SH-SY5Y (cell line): ENCODE results near the gene RNF39.

Experiments
- GATA2 ChIP-seq: IDR thresholded peaks from 2 replicates; pipeline ENCODE4 v1.6.1; 2011; ENCODE audit warnings: mild to moderate bottlenecking, low read depth, low read length
- GATA3 ChIP-seq: IDR thresholded peaks from 2 replicates; pipeline ENCODE4 v1.6.1; 2011; ENCODE audit warnings: low read depth, mild to moderate bottlenecking, low read length, moderate library complexity

RNF39 gene

GRCh38 chr6:30055513-30055912 lies 20.1 kb downstream of the RNF39 start:
- TF ChIP-seq GATA2, result no peak
- no peak for TF ChIP-seq GATA3

DNA sequence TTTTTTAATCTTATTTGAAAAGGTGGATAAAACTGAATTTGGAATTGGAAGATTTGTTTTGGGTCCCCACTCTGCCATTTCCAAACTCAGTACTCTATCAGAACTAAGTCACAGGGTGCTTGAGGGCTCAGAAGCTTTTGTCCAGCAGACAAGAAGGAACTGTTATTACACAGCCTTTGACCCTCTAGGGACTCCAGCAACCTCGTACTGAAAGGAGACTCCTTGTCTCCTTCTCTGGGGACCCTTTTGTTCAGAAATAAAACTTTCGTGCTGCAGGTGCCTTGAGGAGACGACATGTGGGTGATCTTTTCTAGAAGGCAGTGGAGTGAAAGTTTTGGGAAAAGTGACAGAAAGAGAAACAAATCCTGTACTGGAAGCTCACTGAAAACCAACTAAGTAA lies 21.9 kb downstream of the RNF39 start:
- TF ChIP-seq GATA2 (no peak), GATA3 (no peak)

GRCh38 chr6:30047220-30047619 lies 28.3 kb downstream of the RNF39 start:
- TF ChIP-seq GATA2, result no peak
- TF ChIP-seq GATA3, result no peak

DNA sequence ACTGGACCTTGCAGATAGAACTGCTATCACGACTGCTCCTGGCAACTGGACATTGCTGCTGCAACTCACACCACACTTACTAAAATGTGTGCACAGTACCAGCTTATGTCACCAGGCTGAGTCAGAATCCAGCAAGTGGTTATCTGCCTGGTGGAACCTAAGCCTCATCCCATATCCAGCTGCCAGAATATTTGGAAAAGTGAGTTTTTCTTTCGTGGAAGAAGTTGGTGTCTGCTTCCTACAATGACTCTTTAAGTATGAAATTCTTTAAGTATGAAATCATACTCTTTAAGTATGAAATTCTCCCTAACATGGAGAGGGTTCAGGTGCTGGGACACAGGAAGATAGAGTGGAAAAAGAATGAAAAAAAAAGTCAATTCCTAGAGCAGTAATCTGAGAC lies 30.9 kb downstream of the RNF39 start:
- TF ChIP-seq GATA2 (no peak), GATA3 (no peak)

DNA sequence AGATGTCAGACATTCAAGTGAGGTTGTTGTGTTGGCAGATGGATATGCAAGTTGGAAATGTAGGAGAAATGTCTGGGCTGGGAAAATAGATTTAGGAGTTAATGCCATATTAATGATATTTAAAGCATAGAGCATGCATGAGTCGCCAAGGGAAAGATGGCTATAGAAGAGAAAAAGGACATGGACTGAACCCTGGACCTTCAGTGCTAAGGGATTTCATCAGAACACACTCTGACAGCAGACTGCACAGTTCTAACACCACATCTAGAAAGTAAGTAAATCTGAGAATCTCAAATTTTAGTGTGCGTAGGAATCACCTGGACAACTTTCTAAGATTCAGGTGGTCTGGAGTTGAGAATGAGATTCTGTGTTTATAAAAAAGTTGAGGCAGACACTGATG lies 31.8 kb downstream of the RNF39 start:
- TF ChIP-seq GATA2 (no peak), GATA3 (no peak)

GRCh38 chr6:30042914-30043313 lies 32.7 kb downstream of the RNF39 start:
- TF ChIP-seq GATA3 (no peak), GATA2 (no peak)

DNA sequence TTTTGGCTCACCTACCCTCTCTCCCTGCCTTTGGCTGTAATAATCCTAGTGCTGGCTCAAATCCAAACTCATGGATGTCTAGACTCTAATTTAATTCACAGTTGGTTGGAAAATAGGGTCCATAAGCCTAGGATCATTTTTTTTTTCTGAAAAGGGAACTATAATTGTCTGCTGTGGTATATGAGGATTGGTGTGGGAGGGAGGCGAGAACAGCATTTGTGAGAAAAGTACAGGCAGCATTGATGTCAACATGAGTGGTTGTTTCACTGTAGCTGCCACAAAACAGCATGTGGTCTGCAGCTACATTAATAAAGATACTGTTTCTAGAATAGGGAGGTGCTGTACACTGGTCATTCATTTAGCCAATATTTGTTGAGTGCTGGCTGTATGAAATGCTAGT lies 33.1 kb downstream of the RNF39 start:
- TF ChIP-seq GATA3 (no peak), GATA2 (no peak)

DNA sequence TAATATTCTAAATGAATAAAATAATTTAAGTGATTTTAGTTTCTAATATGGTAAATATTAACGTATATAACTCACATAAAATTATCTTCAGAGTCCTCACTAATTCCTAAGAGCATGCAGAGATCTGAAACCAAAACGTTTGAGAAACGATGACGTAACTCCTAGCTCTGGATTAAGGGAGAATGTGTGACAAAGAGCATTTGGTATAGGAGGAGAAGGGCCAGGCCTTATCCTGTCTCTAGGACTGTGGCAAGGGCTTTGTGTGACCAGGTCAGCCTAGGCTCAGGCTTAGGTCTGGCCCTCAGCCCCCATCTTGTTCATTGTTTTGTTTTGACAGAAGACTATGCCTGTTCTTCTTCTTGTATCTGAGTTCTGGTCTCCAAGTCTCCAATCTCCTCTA lies 33.7 kb downstream of the RNF39 start:
- TF ChIP-seq GATA3 (no peak), GATA2 (no peak)

- TF ChIP-seq GATA2 (no peak), GATA3 (no peak)
Measured at GRCh38 chr6:30041221-30041620, 34.3 kb downstream of the RNF39 start.

DNA sequence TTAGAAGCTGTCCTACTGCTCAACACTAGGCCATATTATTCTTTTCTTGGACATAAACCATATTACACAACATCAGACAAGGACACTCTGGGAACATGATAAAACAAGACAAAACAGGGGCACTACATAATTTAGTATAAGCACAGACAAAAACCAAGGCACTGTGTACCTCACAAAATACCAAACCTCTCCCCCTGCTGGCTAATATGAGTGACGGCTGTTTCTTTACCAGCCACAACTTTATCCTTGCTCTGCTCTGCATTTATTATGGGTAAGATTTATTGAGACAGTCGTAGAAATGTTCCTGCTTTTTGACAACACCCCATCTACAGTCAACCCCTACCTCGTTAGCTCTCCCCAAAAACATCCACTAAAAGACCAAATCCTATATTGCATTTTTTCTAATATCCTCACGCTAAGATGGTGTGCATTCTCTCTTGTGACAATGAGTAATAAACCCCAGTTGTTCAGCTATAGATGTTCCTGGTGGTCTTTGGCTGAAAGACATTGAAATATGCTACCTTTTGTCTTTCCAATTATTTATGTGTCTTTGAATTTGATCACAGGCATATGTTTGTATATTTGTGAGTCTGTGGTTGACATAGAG lies 38.3 kb downstream of the RNF39 start:
- TF ChIP-seq GATA3 (no peak), GATA2 (no peak)

GRCh38 chr6:30035784-30036183 lies 39.8 kb downstream of the RNF39 start:
- no peak for TF ChIP-seq GATA3
- no peak for TF ChIP-seq GATA2

GRCh38 chr6:30031381-30031780 lies 44.2 kb downstream of the RNF39 start:
- no peak for TF ChIP-seq GATA2
- no peak for TF ChIP-seq GATA3

GRCh38 chr6:30029588-30029987 lies 46.0 kb downstream of the RNF39 start:
- no peak for TF ChIP-seq GATA2
- no peak for TF ChIP-seq GATA3

DNA sequence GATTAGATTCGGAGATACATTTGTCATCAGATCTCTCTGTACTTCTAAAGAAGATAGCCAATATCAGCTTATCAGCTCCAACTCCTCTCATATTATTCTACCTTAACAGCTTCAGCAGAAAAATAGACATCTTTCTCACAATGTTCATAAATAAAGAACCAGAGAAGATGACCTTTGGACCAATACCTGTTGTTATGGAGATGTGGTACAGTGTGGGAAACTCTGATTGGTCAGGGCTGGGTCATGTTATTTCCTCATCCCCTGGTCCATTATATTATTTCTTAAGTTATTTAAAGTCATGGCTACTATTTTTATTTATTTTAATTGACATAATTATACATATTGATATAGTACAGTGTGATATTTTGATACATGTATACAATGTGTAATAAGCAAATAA lies 50.4 kb downstream of the RNF39 start:
- TF ChIP-seq GATA3, result no peak
- TF ChIP-seq GATA2, result no peak

GRCh38 chr6:30022189-30022588 lies 53.4 kb downstream of the RNF39 start:
- TF ChIP-seq GATA2 (no peak), GATA3 (no peak)

GRCh38 chr6:30020626-30021025 lies 54.9 kb downstream of the RNF39 start:
- TF ChIP-seq GATA2, result no peak
- TF ChIP-seq GATA3, result no peak
